Thoracic aorta (tissue), 2 donors: Measurements from ENCODE around the gene TMEM255B. TPM values are rescaled to one million over a fixed set of nuclear protein-coding genes. Genes with fewer than 3 reads are reported as not detected.

Experiments used
- ATAC-seq: fragments of 150-250 bp; one replicate; pipeline ENCODE4 v1.8.0; 2017; ENCODE audit warnings: low read depth; ENCODE audit not compliant: insufficient number of reproducible peaks, low FRiP score
- DNase-seq: peaks from one replicate; pipeline ENCODE4 v3.0.0-alpha.2; 2020; ENCODE audit warnings: low spot score
- H3K27ac ChIP-seq, 2 donors: fragments of 200-600 bp; sonication (generic); 1 replicate in 1 of 2; 2 replicates in 1 of 2; pipeline ENCODE4 v1.5.1; 2016; ENCODE audit warnings: mild to moderate bottlenecking in 2 of 2, moderate library complexity in 2 of 2
- H3K27me3 ChIP-seq: fragments of 200-600 bp; sonication (generic); replicated peaks from 2 replicates; pipeline ENCODE4 v1.6.0; 2016; ENCODE audit warnings: mild to moderate bottlenecking; ENCODE audit not compliant: insufficient read depth
- H3K36me3 ChIP-seq: fragments of 200-600 bp; sonication (generic); one replicate; pipeline ENCODE4 v1.5.1; 2016
- H3K4me1 ChIP-seq, 2 donors: fragments of 200-600 bp; sonication (generic); 1 replicate in 1 of 2; 2 replicates in 1 of 2; pipeline versions ENCODE4 v1.5.1 to v1.6.0; 2016; ENCODE audit warnings: low read depth in 2 of 2, mild to moderate bottlenecking in 1 of 2; ENCODE audit not compliant: control insufficient read depth in 1 of 2
- H3K4me3 ChIP-seq: fragments of 200-600 bp; sonication (generic); 2 replicates; pipeline ENCODE4 v1.5.1; 2016; ENCODE audit warnings: mild to moderate bottlenecking
- H3K9me3 ChIP-seq: fragments of 200-600 bp; sonication (generic); 2 replicates; pipeline ENCODE4 v1.5.1; 2016
- total RNA-seq, 2 donors: library from RNA; depleted of rRNA; stranded (reverse); fragments of >200 nt; gene quantifications; one replicate each; pipeline versions ENCODE4 v1.1.0 to v1.2.3, GENCODE V29; 2016
- TF ChIP-seq, protein P1 (sequence below): fragments of 200-600 bp; sonication (generic); IDR thresholded peaks from one replicate; pipeline ENCODE4 v1.5.1; 2019; ENCODE audit warnings: antibody characterized with exemption

The TMEM255B gene
- total RNA-seq, 2 donors from 2014 or later, result 11.2 to 14.9 TPM

DNA sequence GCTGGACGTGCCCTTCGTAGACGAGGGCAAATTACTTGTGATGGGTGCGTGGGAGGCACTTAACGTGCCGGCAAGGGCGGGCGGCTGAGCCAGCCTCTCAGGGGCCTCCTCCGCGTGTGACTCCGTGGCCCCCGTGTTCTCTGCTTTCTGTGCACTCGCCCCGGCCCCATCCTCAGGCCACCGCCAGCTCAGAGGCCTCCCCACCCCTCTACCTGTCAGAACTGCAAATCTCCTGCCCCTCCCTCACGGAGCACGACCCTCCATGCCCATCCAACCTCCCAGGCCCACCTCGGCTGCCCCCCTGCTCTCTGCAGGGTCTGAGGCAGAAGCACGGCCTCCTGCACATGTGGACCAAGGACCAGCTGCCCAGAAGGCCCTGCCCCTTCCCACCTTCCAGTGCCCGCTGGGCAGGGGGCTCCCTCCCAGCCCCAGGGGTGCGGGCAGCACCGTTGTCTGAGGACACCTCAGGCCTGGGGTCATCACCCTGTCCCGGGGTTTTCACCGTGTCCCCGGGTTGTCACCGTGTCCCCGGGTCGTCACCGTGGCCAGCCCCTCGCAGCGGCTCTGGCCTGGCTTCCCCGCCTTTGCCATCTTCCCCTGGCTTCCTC, 44.5 kb downstream of the TMEM255B start:
- no peak for ATAC-seq
- Histone ChIP-seq H3K4me1 (no peaks in the 10 kb centered on the region), H3K4me3 (no peak overlapping the region), H3K27me3 (no peaks in the 10 kb centered on the region), H3K9me3 (peaks cover 2% of the 10 kb centered on the region), H3K27ac (no peak overlapping the region), H3K36me3 (no peaks in the 10 kb centered on the region)
- TF ChIP-seq, protein P1, sequence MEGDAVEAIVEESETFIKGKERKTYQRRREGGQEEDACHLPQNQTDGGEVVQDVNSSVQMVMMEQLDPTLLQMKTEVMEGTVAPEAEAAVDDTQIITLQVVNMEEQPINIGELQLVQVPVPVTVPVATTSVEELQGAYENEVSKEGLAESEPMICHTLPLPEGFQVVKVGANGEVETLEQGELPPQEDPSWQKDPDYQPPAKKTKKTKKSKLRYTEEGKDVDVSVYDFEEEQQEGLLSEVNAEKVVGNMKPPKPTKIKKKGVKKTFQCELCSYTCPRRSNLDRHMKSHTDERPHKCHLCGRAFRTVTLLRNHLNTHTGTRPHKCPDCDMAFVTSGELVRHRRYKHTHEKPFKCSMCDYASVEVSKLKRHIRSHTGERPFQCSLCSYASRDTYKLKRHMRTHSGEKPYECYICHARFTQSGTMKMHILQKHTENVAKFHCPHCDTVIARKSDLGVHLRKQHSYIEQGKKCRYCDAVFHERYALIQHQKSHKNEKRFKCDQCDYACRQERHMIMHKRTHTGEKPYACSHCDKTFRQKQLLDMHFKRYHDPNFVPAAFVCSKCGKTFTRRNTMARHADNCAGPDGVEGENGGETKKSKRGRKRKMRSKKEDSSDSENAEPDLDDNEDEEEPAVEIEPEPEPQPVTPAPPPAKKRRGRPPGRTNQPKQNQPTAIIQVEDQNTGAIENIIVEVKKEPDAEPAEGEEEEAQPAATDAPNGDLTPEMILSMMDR, result no peak
- no peak for DNase-seq

DNA sequence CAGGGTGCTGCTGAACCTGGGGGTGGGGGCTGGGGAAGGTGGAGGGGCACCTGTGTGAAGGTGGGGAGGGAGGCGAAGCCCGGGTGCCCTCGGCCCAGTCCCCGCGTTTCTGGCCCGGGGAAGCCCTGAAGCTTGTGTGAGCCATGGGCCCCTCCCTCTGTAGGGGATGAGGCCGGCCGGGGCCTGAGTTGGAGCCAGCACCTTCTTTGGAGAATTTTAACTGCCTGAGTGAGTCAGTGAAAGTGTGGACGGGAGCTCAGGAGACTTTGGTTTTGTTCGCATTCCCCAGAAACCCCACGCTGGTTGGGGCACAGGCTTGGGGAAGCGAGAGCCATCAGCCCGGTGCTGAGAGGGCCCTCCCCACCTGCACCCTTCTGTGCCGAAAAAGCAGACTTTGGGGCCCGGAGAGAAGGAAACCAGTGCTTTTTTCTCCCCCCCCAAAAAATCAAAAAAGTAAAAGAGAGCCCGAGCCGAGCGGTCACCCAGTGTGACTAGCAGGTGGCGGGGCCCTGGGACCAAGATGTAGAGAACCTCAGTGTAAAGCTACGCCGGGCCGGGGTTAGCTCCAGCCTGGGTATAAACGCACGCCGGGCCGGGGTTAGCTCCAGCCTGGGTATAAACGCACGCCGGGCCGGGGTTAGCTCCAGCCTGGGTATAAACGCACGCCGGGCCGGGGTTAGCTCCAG, 45.1 kb downstream of the TMEM255B start:
- no peak overlapping the region for H3K27ac ChIP-seq
- H3K27me3 ChIP-seq, result no peaks in the 10 kb centered on the region
- no peak overlapping the region for H3K4me3 ChIP-seq
- DNase-seq (no peak), ATAC-seq (no peak)
- H3K9me3 ChIP-seq, result peaks cover 4% of the 10 kb centered on the region
- H3K36me3 ChIP-seq, result no peaks in the 10 kb centered on the region
- TF ChIP-seq, protein P1, result no peak
- no peaks in the 10 kb centered on the region for H3K4me1 ChIP-seq

DNA sequence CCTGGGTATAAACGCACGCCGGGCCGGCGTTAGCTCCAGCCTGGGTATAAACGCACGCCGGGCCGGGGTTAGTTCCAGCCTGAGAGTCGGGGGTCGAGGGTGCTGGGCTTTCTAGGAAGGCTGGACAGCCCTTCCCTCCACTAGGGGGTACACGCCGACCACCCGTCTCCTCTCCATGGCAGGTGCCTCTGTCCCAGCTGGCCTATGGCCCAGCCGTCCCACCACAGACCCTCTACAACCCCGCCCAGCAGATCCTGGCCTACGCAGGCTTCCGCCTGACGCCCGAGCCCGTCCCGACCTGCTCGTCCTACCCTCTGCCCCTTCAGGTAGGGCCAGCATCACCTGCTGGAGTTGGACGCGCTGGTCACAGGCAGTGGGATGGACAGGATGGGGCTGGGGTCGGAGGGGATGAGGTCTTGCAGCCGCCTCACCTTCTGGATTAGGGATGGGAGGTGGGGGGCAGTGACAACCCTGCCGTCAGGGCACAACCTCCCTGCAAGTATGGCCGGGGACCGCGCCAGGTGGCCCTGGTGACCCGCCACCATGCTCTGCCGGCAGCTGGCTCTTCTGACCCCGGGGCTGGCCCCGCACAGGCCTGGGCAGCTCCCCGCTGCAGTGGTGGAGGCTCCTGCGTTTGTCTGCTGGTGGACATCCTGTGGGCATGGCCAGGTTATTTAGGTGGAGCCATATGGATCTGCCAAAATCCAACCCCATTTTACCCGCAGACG, 45.8 kb downstream of the TMEM255B start:
- Histone ChIP-seq H3K36me3 (no peaks in the 10 kb centered on the region), H3K9me3 (peaks cover 4% of the 10 kb centered on the region), H3K27me3 (no peaks in the 10 kb centered on the region), H3K4me3 (no peak overlapping the region), H3K27ac (no peak overlapping the region), H3K4me1 (no peaks in the 10 kb centered on the region)
- TF ChIP-seq, protein P1, result no peak
- ATAC-seq, result no peak
- DNase-seq, result no peak

DNA sequence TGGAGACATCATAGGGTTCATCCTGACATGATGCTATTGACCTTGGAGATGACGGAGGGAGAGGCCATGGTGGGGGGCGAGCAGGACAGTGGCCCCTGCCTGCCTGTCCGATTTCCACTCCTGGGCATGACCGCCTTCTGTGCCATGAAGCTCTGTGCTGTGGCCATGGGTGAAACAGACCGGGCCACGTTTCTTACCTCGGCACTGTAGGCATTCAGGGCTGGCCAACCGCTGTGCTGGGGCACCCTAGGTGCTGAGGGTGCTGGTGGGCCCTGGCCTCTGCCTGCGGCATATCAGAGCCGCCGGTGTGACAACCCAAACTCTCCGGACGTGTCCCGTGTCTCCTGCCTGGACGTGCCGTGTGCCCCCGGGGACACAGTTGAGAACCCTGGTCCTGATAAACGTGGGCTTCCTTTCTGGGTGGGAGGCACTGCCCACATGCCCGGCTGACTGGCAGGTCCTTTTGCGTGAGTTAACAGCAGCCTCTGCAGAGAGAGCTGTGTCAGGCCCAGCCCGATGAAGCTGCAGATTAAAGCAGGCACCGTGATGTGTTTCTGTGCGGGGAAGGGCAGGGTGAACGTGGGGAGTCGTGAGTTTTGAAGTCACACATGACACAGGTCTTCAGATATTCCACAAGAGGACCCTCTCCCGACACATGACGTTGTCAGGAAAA, 46.5 kb downstream of the TMEM255B start:
- no peak for ATAC-seq

More for the DNA sequence above, 46.5 kb downstream of the TMEM255B start:
- H3K4me3 ChIP-seq, result no peak overlapping the region
- peaks cover 4% of the 10 kb centered on the region for H3K9me3 ChIP-seq
- H3K27ac ChIP-seq, result no peak overlapping the region
- no peak for DNase-seq
- H3K27me3 ChIP-seq, result no peaks in the 10 kb centered on the region
- no peaks in the 10 kb centered on the region for H3K36me3 ChIP-seq
- H3K4me1 ChIP-seq, result no peaks in the 10 kb centered on the region
- TF ChIP-seq, protein P1, result no peak
